Stimulated activated CD4-positive, alpha-beta T cell treated with anti-CD3 and anti-CD28 coated beads, Interleukin-2, amount 100 ng/mL, for 48 hours (primary cell): ENCODE data around the gene CBARP.

Experiments
- DNase-seq, 2 donors: peaks; one replicate each; pipeline ENCODE4 v3.0.0-alpha.2; 2020

The CBARP gene

GRCh38 chr19:1275260-1275975, 37.6 kb upstream of the CBARP start, which contains the start of gene FAM174C:
FAM174C (plus strand) TSS chr19:1275530; CDS start chr19:1275550, 20 bp downstream.
- peak; percentile 93 for DNase-seq

- no peak for DNase-seq
Observed at GRCh38 chr19:1274852-1275259, 37.1 kb upstream of the CBARP start.

DNA sequence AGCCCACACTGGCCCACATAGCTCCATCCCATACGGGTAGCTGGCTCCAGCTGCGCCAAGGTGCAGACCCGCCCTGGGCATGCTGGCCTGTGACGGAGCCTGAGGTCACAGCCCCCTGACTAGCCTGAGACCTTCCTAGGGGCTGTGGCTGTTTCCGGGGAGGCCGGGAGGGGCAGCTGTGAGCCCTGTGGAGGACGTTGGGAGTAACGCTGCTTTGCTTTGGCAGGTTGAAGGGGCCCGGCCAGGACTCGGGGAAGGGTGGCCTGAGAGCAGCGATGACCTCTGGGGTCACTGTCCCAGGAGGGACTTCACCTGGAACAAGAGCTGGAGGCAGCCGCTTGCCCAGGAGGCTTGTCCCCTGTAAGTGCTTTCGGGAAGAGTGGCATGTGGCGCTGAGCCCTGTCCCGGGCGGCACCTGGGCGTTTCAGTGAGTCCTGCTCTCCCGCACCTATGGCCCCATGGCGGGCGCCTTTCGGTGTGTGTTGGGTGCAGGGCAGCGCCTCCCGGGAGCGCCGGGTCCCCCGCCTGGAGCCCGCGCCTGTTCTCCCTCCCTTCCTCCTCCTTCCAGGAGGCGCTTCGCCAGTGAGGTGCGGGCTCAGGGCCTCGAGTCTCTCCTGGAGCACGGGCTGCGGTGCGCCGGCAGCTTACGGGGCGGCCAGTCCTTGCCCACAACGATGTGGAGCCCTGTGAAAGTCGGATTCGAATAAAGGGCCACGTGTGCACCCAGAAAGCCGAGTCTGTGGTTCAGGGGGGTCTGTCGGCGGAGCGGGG, 36.5 kb upstream of the CBARP start:
- DNase-seq, result no peak

DNA sequence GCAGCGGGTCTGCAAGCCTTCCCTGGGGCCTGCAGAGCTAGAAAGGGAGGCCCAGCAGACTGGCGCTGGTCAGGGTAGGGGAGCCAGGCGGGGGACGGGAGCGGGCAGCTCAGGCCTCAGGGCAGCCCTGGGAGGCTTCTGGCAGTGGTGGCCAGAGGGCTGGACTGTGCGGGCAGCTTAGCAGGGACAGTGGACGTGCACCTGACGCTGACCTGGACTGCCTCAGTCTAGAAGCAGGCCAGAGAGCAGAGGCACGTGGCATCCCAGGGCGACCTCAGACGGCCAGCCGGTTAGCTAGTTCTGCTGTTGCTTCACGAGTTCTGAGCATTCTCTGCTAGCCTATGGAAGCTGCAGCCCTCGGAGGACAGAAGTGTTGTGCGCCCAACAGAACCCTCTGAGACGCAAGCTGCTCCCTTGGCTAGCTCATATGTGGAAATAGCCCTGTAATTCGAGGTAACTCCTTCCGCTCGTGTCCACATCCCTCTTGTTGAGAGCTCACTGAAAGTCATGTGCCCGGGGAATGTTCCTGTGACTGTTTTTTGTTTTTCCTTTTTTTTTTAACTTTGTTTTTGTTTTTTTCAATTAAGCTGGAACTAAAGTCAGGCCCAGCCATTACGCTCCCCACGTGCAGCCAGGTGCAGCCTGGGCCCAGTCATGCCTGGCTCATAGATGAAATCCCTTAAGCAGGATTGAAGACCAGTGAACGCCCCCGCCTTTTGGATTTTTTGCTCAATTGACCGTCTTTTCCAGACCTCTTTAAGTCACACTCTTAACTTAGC, 35.6 kb upstream of the CBARP start:
- no peak for DNase-seq

DNA sequence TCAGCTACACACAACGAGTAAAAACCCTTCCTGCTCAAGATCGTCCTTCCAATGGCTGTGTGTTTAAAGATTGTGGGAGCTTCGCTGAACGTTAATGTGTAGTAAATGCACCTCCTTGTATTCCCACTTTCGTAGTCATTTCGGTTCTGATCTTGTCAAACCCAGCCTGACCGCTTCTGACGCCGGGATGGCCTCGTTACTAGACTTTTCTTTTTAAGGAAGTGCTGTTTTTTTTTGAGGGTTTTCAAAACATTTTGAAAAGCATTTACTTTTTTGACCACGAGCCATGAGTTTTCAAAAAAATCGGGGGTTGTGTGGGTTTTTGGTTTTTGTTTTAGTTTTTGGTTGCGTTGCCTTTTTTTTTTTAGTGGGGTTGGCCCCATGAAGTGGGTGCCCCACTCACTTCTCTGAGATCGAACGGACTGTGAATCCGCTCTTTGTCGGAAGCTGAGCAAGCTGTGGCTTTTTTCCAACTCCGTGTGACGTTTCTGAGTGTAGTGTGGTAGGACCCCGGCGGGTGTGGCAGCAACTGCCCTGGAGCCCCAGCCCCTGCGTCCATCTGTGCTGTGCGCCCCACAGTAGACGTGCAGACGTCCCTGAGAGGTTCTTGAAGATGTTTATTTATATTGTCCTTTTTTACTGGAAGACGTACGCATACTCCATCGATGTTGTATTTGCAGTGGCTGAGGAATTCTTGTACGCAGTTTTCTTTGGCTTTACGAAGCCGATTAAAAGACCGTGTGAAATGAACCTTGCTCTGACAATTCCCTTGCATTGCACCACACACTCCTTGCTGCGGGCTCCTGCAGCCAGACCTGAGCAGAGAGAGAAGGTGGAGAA, 34.8 kb upstream of the CBARP start:
- no peak for DNase-seq

DNA sequence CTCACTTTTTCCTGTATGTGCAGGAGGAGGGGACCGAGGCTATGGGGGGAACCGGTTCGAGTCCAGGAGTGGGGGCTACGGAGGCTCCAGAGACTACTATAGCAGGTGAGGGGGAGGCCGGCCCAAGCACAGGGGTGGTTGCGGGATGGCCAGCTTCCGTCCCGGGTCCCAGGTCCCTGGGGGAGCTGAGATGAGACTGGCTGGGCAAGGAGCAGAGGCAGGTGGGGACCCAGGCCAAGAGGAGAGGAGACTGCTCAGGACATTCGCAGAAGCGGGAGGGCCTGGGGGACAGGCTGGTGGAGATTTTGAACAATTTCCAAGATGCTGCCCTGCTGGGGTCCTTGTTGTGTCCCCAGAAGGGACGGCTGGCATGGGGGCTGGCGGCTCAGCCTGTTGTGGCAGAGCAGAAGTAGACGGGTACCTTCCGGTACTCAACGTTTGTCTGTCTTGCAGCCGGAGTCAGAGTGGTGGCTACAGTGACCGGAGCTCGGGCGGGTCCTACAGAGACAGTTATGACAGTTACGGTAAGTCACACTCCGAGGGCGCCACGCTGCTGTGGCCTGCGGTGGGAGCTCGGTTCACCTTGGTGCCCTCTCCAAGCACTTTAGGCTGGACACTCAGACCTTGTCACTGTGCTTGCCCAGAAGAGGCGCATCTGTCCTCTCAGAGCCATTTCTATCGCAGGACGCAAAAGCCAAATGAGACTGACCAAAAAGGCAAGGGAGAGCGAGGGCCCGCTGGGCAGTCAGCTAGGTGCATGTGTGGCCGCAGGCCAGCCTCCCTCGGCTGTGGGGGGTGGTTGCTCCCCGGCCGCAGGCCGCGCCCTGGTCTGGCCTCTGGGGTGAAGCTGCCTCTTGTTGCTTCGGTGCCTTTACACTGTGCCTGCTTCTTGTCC, 34.0 kb upstream of the CBARP start:
- DNase-seq, result no peak

- no peak for DNase-seq
Observed at GRCh38 chr19:1270854-1271527, 33.2 kb upstream of the CBARP start.

DNA sequence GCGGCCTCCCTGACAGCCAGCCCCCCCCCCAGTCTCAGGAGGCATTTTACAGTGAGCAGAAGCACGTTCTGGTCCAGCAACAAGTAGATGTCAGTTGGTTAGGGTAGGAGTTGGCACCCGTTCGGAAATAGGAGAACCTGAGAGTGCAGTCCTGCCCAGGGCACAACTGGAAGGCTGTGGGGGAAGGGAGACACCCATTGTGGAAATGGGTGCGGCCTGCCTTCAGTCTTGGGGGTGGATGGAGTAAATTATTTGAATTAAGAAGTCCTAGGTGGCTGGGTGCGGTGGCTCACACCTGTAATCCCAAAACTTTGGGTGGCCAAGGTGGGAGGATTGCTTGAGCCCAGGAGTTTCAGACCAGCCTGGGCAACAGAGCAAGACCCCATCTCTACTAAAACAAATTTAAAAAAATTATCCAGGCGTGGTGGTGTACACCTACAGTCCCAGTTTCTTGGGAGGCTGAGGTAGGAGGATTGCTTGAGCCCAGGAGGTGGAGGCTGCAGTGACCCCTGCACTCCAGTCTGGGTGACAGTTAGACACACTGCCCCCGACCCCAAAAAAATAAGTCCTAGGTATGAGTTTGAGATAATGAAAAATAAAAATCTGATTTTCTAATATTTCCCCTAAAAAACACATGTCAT, 32.5 kb upstream of the CBARP start:
- DNase-seq, result no peak

DNA sequence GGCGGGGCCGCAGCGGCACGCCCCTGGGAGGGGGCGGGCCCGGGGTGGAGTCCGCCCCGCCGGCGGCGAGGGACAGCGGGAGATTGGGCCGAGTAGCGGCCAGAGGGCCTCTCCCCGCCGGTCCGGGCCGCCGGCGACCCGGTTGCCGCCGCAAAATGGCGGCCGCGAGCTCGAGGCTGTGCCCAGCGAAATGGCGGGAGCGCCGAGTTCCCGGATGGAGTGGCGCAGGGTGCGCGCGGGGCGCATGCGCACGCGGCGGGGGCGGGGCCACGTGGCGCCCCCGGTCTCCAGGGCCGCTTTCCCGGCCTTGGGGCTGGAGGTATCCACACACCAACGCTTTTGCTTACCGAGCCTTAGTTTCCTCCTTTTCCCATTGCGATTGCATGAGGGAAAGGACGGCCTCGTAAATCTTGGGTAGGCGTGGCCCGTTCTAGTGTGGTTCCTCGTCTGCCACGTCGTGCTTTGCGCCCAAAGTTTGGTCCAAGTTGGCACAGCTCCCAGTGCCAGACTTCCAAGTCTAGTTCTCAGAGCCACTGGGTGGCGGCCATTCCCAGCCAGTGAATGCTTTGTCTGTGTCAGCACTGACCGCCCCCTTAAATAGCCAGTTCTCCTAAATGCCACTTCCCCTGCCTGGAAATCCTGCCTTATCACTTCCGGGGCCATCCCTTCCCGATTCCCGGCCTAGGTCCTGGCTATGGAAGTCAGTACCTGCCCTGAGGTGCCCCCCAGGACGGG, 31.8 kb upstream of the CBARP start:
- peak; percentile 82 to 88 for DNase-seq

DNA sequence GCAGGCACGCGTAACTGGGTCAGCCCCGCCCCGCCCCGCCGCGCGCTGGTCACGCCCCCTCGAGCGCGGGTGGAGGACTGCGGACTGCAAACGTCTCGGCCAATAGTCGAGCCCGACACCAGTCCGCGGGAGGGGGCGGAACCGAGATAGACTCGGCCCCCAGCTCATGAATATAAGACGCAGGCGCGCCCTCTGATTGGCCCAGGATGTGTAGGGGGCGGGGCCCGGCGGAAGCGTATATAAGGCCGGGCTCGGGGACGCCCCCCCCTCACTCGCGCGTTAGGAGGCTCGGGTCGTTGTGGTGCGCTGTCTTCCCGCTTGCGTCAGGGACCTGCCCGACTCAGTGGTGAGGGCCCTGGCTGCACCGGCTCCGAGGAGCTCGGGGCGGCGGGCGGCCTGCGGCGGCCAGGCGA, 31.3 kb upstream of the CBARP start, which contains the start of gene CIRBP:
Gene CIRBP (plus strand): TSS at position 268 of the 413 bp plus-strand sequence. CDS start 1,602 bp downstream, outside the sequence.
- peak; percentile 99 for DNase-seq

DNA sequence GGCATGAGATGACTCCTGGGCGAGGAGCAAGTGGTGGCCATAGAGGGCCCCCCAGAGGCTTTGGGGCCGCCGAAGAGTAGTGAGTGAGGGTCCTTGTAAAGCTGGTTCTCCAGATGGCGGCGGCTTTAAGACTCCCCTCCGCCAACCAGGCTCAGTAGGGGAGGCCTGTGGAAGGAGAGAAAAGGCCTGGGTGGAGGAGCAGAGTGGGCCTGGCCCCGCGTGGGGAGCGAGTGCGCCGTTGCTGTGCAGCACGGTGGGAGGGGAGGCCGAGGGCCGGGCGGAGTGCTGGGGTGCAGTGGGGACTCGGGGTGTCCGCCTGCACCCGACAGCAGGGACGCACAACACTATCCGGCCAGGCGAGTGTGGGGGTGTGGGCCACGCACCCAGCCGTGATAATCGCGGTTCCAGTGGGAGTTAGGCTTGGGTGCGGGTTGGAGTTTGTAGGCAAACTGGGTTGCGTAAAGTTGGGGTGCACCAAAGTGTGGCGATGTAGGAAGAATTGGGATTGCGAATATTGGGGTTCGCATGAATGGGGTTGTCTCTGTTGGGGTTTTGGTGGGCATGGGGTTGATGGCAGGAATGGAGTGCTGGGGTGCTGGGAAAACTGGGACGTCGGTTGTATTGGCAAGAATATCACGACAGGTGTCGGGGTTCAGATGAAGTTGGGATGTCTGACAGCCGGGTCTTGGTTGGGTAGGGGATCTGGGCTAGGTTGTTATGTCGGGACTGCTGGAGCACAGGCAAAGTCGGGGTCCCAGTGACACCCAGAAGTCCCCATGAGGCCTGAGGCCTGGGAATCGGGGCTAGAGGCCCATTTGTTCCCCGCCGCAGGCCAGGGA, 30.6 kb upstream of the CBARP start:
- no peak for DNase-seq

DNA sequence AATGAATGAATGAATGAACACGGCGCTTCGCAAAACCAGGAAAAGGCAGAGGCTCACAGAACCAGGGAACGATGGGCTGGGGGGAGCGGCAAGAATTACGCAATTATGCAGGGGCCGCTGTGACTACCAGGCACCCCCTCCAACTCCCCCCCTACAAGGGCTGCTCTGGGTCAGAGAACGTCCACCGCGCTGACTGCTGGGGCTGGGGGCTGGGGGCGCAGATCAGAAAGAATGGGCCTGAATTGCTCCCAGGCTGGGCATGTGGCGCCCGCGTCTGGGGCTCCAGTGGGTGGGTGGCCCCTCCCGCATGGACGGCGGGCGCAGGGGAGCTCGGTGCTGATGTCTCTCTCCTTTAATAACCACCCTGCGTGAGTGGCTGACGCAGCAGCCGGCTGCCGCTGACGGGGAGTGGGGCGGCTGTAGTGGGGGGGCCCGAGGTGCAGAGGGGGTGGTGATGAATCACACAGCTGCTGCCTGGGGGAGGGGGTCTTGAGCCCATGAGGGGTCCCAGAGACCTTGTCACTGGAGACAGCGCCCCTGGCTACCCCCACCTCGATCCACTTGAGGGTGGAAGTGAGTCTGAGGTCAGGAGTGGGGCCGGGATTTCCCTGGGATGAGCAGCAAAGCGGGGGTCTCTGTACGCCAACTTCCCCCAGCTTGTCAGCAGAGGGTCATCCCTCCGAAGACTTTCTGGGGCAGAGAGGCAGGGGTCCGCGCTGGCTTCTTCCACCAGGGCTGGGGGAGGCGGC, 29.8 kb upstream of the CBARP start:
- DNase-seq, result no peak

- DNase-seq, result peak; percentile 74 to 80
Observed at GRCh38 chr19:1266916-1267476, 29.2 kb upstream of the CBARP start.

GRCh38 chr19:1266129-1266915, 28.5 kb upstream of the CBARP start:
- DNase-seq, result peak; percentile 76 to 80

GRCh38 chr19:1265615-1266128, 27.9 kb upstream of the CBARP start:
- no peak for DNase-seq
